ENCODE results near the gene MAP4K5. TPM values are rescaled to one million over a fixed set of nuclear protein-coding genes. Genes with fewer than 3 reads are reported as not detected.
"Not testable (repeated sequence)": the region's sequence is repeated elsewhere in the genome, so short reads cannot be mapped to it uniquely, and the experiment has no call there.

Gene MAP4K5
- 23.5 and 29.0 TPM in 2 replicates for total RNA-seq (2014; rRNA removed; shearing (Covaris generic))

- peak; percentile 85 for DNase-seq (ENCODE audit: low spot score)
These were observed at the start of gene MAP4K5 for GRCh38 chr14:50532502-50533240. TSS of gene MAP4K5 (minus strand) at chr14:50532569. CDS start at chr14:50532049, 520 bp downstream.

- no peak for DNase-seq (ENCODE audit: low spot score)
These were observed 46.1 kb upstream of the MAP4K5 start for GRCh38 chr14:50578433-50578832.

- DNase-seq (ENCODE audit: low spot score) = no peak
These were observed 45.6 kb upstream of the MAP4K5 start for GRCh38 chr14:50577982-50578381.

- no peak for DNase-seq (ENCODE audit: low spot score)
These were observed 43.4 kb upstream of the MAP4K5 start for GRCh38 chr14:50575769-50576168.

GRCh38 chr14:50573862-50574261, 41.5 kb upstream of the MAP4K5 start:
- no peak for DNase-seq (ENCODE audit: low spot score)

- DNase-seq (ENCODE audit: low spot score) = no peak
These were observed 37.4 kb upstream of the MAP4K5 start for GRCh38 chr14:50569714-50570274.

- DNase-seq (ENCODE audit: low spot score) = no peak
These were observed 30.5 kb upstream of the MAP4K5 start for GRCh38 chr14:50562841-50563240.

GRCh38 chr14:50560931-50561285, 28.5 kb upstream of the MAP4K5 start:
- peak; percentile 70 for DNase-seq (ENCODE audit: low spot score)

GRCh38 chr14:50559990-50560930, 27.9 kb upstream of the MAP4K5 start, which contains the start of gene ATL1:
TSS of gene ATL1 (plus strand) at chr14:50560145. CDS start at chr14:50560266, 121 bp downstream.
- peak; percentile 45 for DNase-seq (ENCODE audit: low spot score)

- not testable (repeated sequence) for DNase-seq (ENCODE audit: low spot score)
These were observed 20.4 kb upstream of the MAP4K5 start for GRCh38 chr14:50552796-50553195.

GRCh38 chr14:50551877-50552276, 19.5 kb upstream of the MAP4K5 start:
- no peak for DNase-seq (ENCODE audit: low spot score)

GRCh38 chr14:50550294-50550693, 17.9 kb upstream of the MAP4K5 start:
- no peak for DNase-seq (ENCODE audit: low spot score)

- no peak for DNase-seq (ENCODE audit: low spot score)
These were observed 13.2 kb upstream of the MAP4K5 start for GRCh38 chr14:50545618-50546017.

GRCh38 chr14:50544911-50545310, 12.5 kb upstream of the MAP4K5 start:
- no peak for DNase-seq (ENCODE audit: low spot score)

GRCh38 chr14:50542941-50543418, 10.6 kb upstream of the MAP4K5 start:
- DNase-seq (ENCODE audit: low spot score) = peak; percentile 51

GRCh38 chr14:50541159-50541567, 8.8 kb upstream of the MAP4K5 start:
- no peak for DNase-seq (ENCODE audit: low spot score)

GRCh38 chr14:50539051-50539450, 6.7 kb upstream of the MAP4K5 start:
- DNase-seq (ENCODE audit: low spot score) = no peak

GRCh38 chr14:50538034-50538433, 5.7 kb upstream of the MAP4K5 start:
- not testable (repeated sequence) for DNase-seq (ENCODE audit: low spot score)

GRCh38 chr14:50534997-50535396, 2.6 kb upstream of the MAP4K5 start:
- DNase-seq (ENCODE audit: low spot score) = no peak

- DNase-seq (ENCODE audit: low spot score) = no peak
These were observed 2.0 kb upstream of the MAP4K5 start for GRCh38 chr14:50534416-50534815.

GRCh38 chr14:50533806-50534205, 1.4 kb upstream of the MAP4K5 start:
- no peak for DNase-seq (ENCODE audit: low spot score)

GRCh38 chr14:50533241-50533705, 904 bp upstream of the MAP4K5 start:
- no peak for DNase-seq (ENCODE audit: low spot score)
